Endothelial cell of umbilical vein (primary cell): ENCODE data around the gene MEIOSIN. TPM values are rescaled to one million over a fixed set of nuclear protein-coding genes. Genes with fewer than 3 reads are reported as not detected.
"Not testable (repeated sequence)": the region's sequence is repeated elsewhere in the genome, so short reads cannot be mapped to it uniquely, and the experiment has no call there.

Experiments used
- BruUV-seq: library from RNA; stranded (reverse); fragments of 400-500 nt; replicated peaks from 2 replicates; lab custom pipeline; 2021; lab: Mats Ljungman, UMichigan
- CTCF ChIA-PET: fragments of 300-600, 350-600 bp; sonication (Branson Sonifier 250); formaldehyde crosslinking; loops from one replicate; lab custom pipeline; 2021; ENCODE audit warnings: antibody characterized with exemption, inconsistent platforms; lab: Charles Lee
- POLR2A ChIA-PET: fragments of 300-600, 350-600 bp; sonication (Branson Sonifier 250); formaldehyde crosslinking; loops from one replicate; lab custom pipeline; 2021; ENCODE audit warnings: antibody characterized with exemption, inconsistent platforms; lab: Charles Lee
- DNase-seq: peaks from one replicate; pipeline ENCODE4 v3.0.0-alpha.2; 2011; ENCODE audit warnings: low read depth, low spot score
- FAIRE-seq: peaks from 2 replicates; lab custom pipeline; 2011; peaks lifted over from hg19 to GRCh38; lab: Jason Lieb, UNC
- H2AFZ ChIP-seq: 2 replicates; pipeline ENCODE4 v1.6.0; 2012; ENCODE audit warnings: low read depth, low read length, control low read depth, inconsistent platforms
- H3K27ac ChIP-seq: 2 replicates; pipeline ENCODE4 v1.5.1; 2011; ENCODE audit warnings: low read depth, mild to moderate bottlenecking, control low read depth, low read length, moderate library complexity; ENCODE audit not compliant: insufficient read depth
- H3K27me3 ChIP-seq, 2 experiments: 2 replicates each; pipeline versions ENCODE4 v1.6.0 to v1.6.1; 2011; ENCODE audit warnings: low read length in 2 of 2, mixed read lengths in 1 of 2; ENCODE audit not compliant: control insufficient read depth in 2 of 2, insufficient read depth in 2 of 2
- H3K36me3 ChIP-seq, 2 experiments: 2 replicates in 1 of 2; 3 replicates in 1 of 2; pipeline ENCODE4 v1.5.1; 2011; ENCODE audit warnings: low read length in 2 of 2, mild to moderate bottlenecking in 1 of 2, moderate library complexity in 1 of 2; ENCODE audit not compliant: control insufficient read depth in 2 of 2, insufficient read depth in 2 of 2; ENCODE audit errors: extremely low read depth in 1 of 2
- H3K4me1 ChIP-seq: 3 replicates; pipeline ENCODE4 v1.5.1; 2011; ENCODE audit warnings: mild to moderate bottlenecking, low read length; ENCODE audit not compliant: control insufficient read depth, insufficient read depth; ENCODE audit errors: extremely low read depth
- H3K4me2 ChIP-seq: 2 replicates; pipeline ENCODE4 v1.6.1; 2011; ENCODE audit warnings: low read length, control low read depth, mixed read lengths; ENCODE audit not compliant: insufficient read depth
- H3K4me3 ChIP-seq, 3 experiments: fragments of 200-600 bp in 1 of 3; sonication (generic), shearing (Covaris generic) in 1 of 3; replicated peaks in 1 of 3; 2 replicates each; pipeline ENCODE4 v1.5.1; 2011 to 2016; ENCODE audit warnings: control low read depth in 3 of 3, low read length in 3 of 3, mild to moderate bottlenecking in 2 of 3, inconsistent platforms in 1 of 3, low read depth in 1 of 3, moderate library complexity in 1 of 3; ENCODE audit not compliant: insufficient read depth in 1 of 3
- H3K79me2 ChIP-seq: 2 replicates; pipeline ENCODE4 v1.6.0; 2012; ENCODE audit warnings: low read length, inconsistent platforms; ENCODE audit not compliant: control insufficient read depth, insufficient read depth
- H3K9ac ChIP-seq: replicated peaks from 2 replicates; pipeline ENCODE3; 2011; ENCODE audit warnings: low read length, control low read depth; ENCODE audit not compliant: insufficient read depth; ENCODE audit errors: extremely low read depth
- H3K9me1 ChIP-seq: replicated peaks from 3 replicates; pipeline ENCODE4 v1.6.0; 2011; ENCODE audit warnings: mild to moderate bottlenecking, low read length; ENCODE audit not compliant: control insufficient read depth, insufficient read depth; ENCODE audit errors: extremely low read depth
- H3K9me3 ChIP-seq: replicated peaks from 2 replicates; pipeline ENCODE4 v1.5.1; 2012; ENCODE audit warnings: low read length, inconsistent platforms; ENCODE audit not compliant: control insufficient read depth, insufficient read depth
- H4K20me1 ChIP-seq: replicated peaks from 2 replicates; pipeline ENCODE3; 2011; ENCODE audit warnings: mild to moderate bottlenecking, low read length; ENCODE audit not compliant: control insufficient read depth, insufficient read depth; ENCODE audit errors: extremely low read depth
- MAX ChIP-seq: IDR thresholded peaks from 2 replicates; pipeline ENCODE4 v1.6.1; 2011; ENCODE audit not compliant: insufficient read depth, insufficient read length
- dilution Hi-C: fragments of 300-500 bp; cut with MboI; formaldehyde crosslinking; loops from one replicate; pipeline ENCODE4 v1.15.0; 2019; ENCODE audit warnings: low sequenced_read_pairs; ENCODE audit not compliant: extremely low pct_ligation_motif_present
- intact Hi-C: fragments of 100-400 bp; cut with micrococcal nuclease; formaldehyde crosslinking; loops from one replicate; pipeline ENCODE4 v1.10.0; 2022
- polyA plus RNA-seq, 4 experiments: library from polyadenylated mRNA; depleted of rRNA in 3 of 4; stranded (reverse) in 3 of 4; unstranded in 1 of 4; fragments of >200 nt; gene quantifications; 2 replicates each; pipeline versions ENCODE4 v1.2.1 to v1.2.3, GENCODE V29; 2011 to 2012; ENCODE audit warnings: missing spikeins in 1 of 4
- total RNA-seq: library from RNA; stranded (reverse); gene quantifications from 2 replicates; pipeline ENCODE4 v1.2.3, GENCODE V29; 2021

The MEIOSIN gene
- total and polyA plus RNA-seq, 2 donors (not counting 3 experiments of a cell fraction or from before 2014, with no cell fraction given), result not detected

GRCh38 chr19:45747513-45747912 is 14.3 kb downstream of the MEIOSIN start:
- POLR2A ChIA-PET, result no interaction called here
- intact Hi-C loops, result no loop called here
- FAIRE-seq, result no peak

GRCh38 chr19:45751483-45751882 is 18.2 kb downstream of the MEIOSIN start:
- intact Hi-C loops, H3K4me3 ChIP-seq, H3K36me3 ChIP-seq, BruUV-seq, POLR2A ChIA-PET, H3K27ac ChIP-seq, H3K9me3 ChIP-seq, H3K4me2 ChIP-seq, H3K79me2 ChIP-seq, DNase-seq, H2AFZ ChIP-seq, FAIRE-seq, CTCF ChIA-PET, dilution Hi-C loops, H3K4me1 ChIP-seq, H3K9ac ChIP-seq, H3K9me1 ChIP-seq, H3K27me3 ChIP-seq, H4K20me1 ChIP-seq: not testable (repeated sequence)

More at GRCh38 chr19:45747513-45747912, 14.3 kb downstream of the MEIOSIN start:
- Histone ChIP-seq H3K9me1 (no peaks in the 10 kb centered on the region), H3K27me3 (peaks cover 8% of the 10 kb centered on the region in 2 experiments), H2AFZ (no peak overlapping the region), H3K79me2 (no peaks in the 10 kb centered on the region), H3K36me3 (no peaks in the 10 kb centered on the region), H3K4me2 (no peak overlapping the region), H4K20me1 (no peaks in the 10 kb centered on the region), H3K4me3 (no peak overlapping the region), H3K9ac (no peak overlapping the region), H3K27ac (no peak overlapping the region), H3K9me3 (no peaks in the 10 kb centered on the region), H3K4me1 (no peaks in the 10 kb centered on the region)
- TF ChIP-seq MAX, result no peak
- no TSS peak for BruUV-seq
- DNase-seq, result no peak
- dilution Hi-C loops, result no loop called here
- CTCF ChIA-PET, result no interaction called here
